ENCODE measurements around the gene CTSD. TPM values are rescaled to one million over a fixed set of nuclear protein-coding genes. Genes with fewer than 3 reads are reported as not detected.

The CTSD gene
- total RNA-seq, 1 experiment from 2014 or later: 127 TPM

GRCh38 chr11:1763336-1763795 lies 361 bp downstream of the CTSD start:
- Histone ChIP-seq H3K4me3 (replicated peaks in 1 of 2; ENCODE audit: low read depth in 1 of 2, low read length in 2 of 2) (peak overlapping the region; percentile 75 to 76), H4K20me1 (ENCODE audit: insufficient read depth) (no peaks in the 10 kb centered on the region), H3K9ac (ENCODE audit: low read length) (peak overlapping the region; percentile 79), H3K27me3 (ENCODE audit: insufficient read depth, low read length) (no peaks in the 10 kb centered on the region), H3K79me2 (ENCODE audit: insufficient read depth, low read length) (peaks cover 17% of the 10 kb centered on the region; the same call in 1 of the 2 replicates), H3K27ac (ENCODE audit: low read depth, low read length) (peak overlapping the region; percentile 74; the same call in 1 of the 2 replicates), H3K9me3 (ENCODE audit: control insufficient read depth in 1 of 2, insufficient read depth in 1 of 2, low read depth in 1 of 2, low read length in 2 of 2) (no peaks in the 10 kb centered on the region), H2AFZ (ENCODE audit: low read depth, low read length, poor library complexity, severe bottlenecking) (no peak overlapping the region), H3K36me3 (ENCODE audit: control insufficient read depth in 1 of 2, insufficient read depth in 2 of 2, low read length in 2 of 2) (no peaks in the 10 kb centered on the region; a peak in 1 of 4 replicates), H3K9me2 (ENCODE audit: insufficient read depth) (no peaks in the 10 kb centered on the region), H3K4me2 (ENCODE audit: low read length) (peak overlapping the region; percentile 94), H3K4me1 (ENCODE audit: control insufficient read depth in 1 of 2, insufficient read depth in 2 of 2, low read length in 2 of 2) (peaks cover 13 to 33% of the 10 kb centered on the region in 2 experiments; a peak in 3 of 4 replicates)
- DNase-seq (ENCODE audit: low read depth, low spot score): no peak
- ChIA-PET POLR2A (no interaction called here), CTCF (no interaction called here), RAD21 (ENCODE audit: low non-redundant PET in 1 of 2, low total read pairs in 2 of 2, uncharacterized antibody in 2 of 2, unreplicated experiment in 2 of 2) (no interaction called here)
- intact Hi-C loops (cut with micrococcal nuclease): no loop called here
- TF ChIP-seq CBX3 (IDR thresholded peaks at IDR 0.05; ENCODE audit: low read depth): no peak
- TF ChIP-seq POLR2AphosphoS5 (IDR thresholded peaks at IDR 0.05; ENCODE audit: low read depth, low read length): no peak
- TF ChIP-seq MAX (IDR thresholded peaks at IDR 0.05): no peak
- TF ChIP-seq YY1 (IDR thresholded peaks at IDR 0.05; ENCODE audit: extremely low read depth, insufficient replicate concordance, low read depth, low read length): no peak
- no peak for TF ChIP-seq REST (IDR thresholded peaks at IDR 0.05; ENCODE audit: low read depth)
- TF ChIP-seq ZBTB33 (IDR thresholded peaks at IDR 0.05; ENCODE audit: extremely low read depth, insufficient replicate concordance, low read length): no peak
- TF ChIP-seq SIN3A (IDR thresholded peaks at IDR 0.05; ENCODE audit: low read depth): no peak
- TF ChIP-seq JUND (IDR thresholded peaks at IDR 0.05): no peak
- no peak for TF ChIP-seq EZH2 (IDR thresholded peaks at IDR 0.05)
- TF ChIP-seq ELF1 (IDR thresholded peaks at IDR 0.05; ENCODE audit: borderline replicate concordance, low read depth): no peak
- TF ChIP-seq CTCF (IDR thresholded peaks at IDR 0.05 in 2 of 3, conservative IDR thresholded peaks at IDR 0.05 in 1 of 3; ENCODE audit: borderline replicate concordance in 1 of 3, insufficient read depth in 1 of 3, low read depth in 2 of 3, low read length in 2 of 3): no peak
- TF ChIP-seq SP1 (IDR thresholded peaks at IDR 0.05; ENCODE audit: low read depth): no peak
- no peak for TF ChIP-seq RAD21 (IDR thresholded peaks at IDR 0.05; ENCODE audit: low read depth)
- TF ChIP-seq CEBPB (IDR thresholded peaks at IDR 0.05; ENCODE audit: low read depth): no peak
- TF ChIP-seq TCF7L2 (IDR thresholded peaks at IDR 0.05; ENCODE audit: borderline replicate concordance, extremely low read depth, insufficient read depth, insufficient read length): no peak
- no peak for TF ChIP-seq SRF (IDR thresholded peaks at IDR 0.05; ENCODE audit: low read depth)
- BruUV-seq (replicated peaks): no TSS peak
- ATAC-seq: peak; percentile 33

Measured in HCT116 (cell line).